Measurements from ENCODE around the gene PRSS21. TPM values are rescaled to one million over a fixed set of nuclear protein-coding genes. Genes with fewer than 3 reads are reported as not detected.
A peak's percentile ranks its signal among the peaks of the same experiment; 100 is the strongest.

PRSS21 gene
- total RNA-seq, 4 donors from 2014 or later = not detected

GRCh38 chr16:2858245-2859025 is 41.4 kb downstream of the PRSS21 start:
- H3K4me1 ChIP-seq = peaks cover 0 to 7% (median 0%) of the 10 kb centered on the region in 4 donors
- no peak for DNase-seq (ENCODE audit: low spot score in 2 of 2)
- peaks cover 0 to 61% of the 10 kb centered on the region in 2 donors for H3K27me3 ChIP-seq

GRCh38 chr16:2859686-2860265 is 42.7 kb downstream of the PRSS21 start:
- Histone ChIP-seq H3K4me3 (no peak overlapping the region), H3K27ac (no peak overlapping the region), H3K9me3 (peaks cover 0 to 24% (median 0%) of the 10 kb centered on the region in 4 donors), H3K36me3 (no peaks in the 10 kb centered on the region), H3K27me3 (peaks cover 0 to 59% of the 10 kb centered on the region in 2 donors), H3K4me1 (peaks cover 0 to 7% (median 0%) of the 10 kb centered on the region in 4 donors)
- TF ChIP-seq EP300 (IDR thresholded peaks at IDR 0.05) (no peak), CTCF (IDR thresholded peaks at IDR 0.05) (no peak), POLR2A (IDR thresholded peaks at IDR 0.05) (no peak)
- WGBS, 2 donors = 64 to 73% methylated on average over 8 to 10 of the region's 10 CpGs
- DNase-seq (ENCODE audit: low spot score in 2 of 2) = no peak

More at GRCh38 chr16:2858245-2859025, 41.4 kb downstream of the PRSS21 start:
- no peak overlapping the region for H3K27ac ChIP-seq
- peaks cover 0 to 37% (median 1%) of the 10 kb centered on the region in 4 donors for H3K9me3 ChIP-seq
- 22 to 34% methylated on average over 18 to 20 of the region's 23 CpGs for WGBS, 2 donors
- H3K36me3 ChIP-seq = no peaks in the 10 kb centered on the region
- peak overlapping the region in 1 of 4 donors; percentile 5 for H3K4me3 ChIP-seq
- TF ChIP-seq CTCF (IDR thresholded peaks at IDR 0.05) (no peak), EP300 (IDR thresholded peaks at IDR 0.05) (no peak), POLR2A (IDR thresholded peaks at IDR 0.05) (no peak)

- Histone ChIP-seq H3K4me1 (peaks cover 0 to 7% (median 0%) of the 10 kb centered on the region in 4 donors), H3K36me3 (no peaks in the 10 kb centered on the region), H3K4me3 (no peak overlapping the region), H3K27me3 (peaks cover 0 to 53% of the 10 kb centered on the region in 2 donors), H3K9me3 (peaks cover 0 to 20% (median 0%) of the 10 kb centered on the region in 4 donors), H3K27ac (no peak overlapping the region)
- 65 to 72% methylated on average over 7 to 8 of the region's 8 CpGs for WGBS, 2 donors
- TF ChIP-seq CTCF (IDR thresholded peaks at IDR 0.05) = no peak
- no peak for TF ChIP-seq EP300 (IDR thresholded peaks at IDR 0.05)
- no peak for TF ChIP-seq POLR2A (IDR thresholded peaks at IDR 0.05)
- no peak for DNase-seq (ENCODE audit: low spot score in 2 of 2)
Observed at GRCh38 chr16:2860826-2861567, 44.0 kb downstream of the PRSS21 start.

GRCh38 chr16:2865651-2866050 is 48.6 kb downstream of the PRSS21 start:
- Histone ChIP-seq H3K36me3 (no peaks in the 10 kb centered on the region), H3K27me3 (peaks cover 0 to 10% of the 10 kb centered on the region in 2 donors), H3K9me3 (peaks cover 0 to 8% (median 0%) of the 10 kb centered on the region in 4 donors), H3K27ac (no peak overlapping the region), H3K4me3 (no peak overlapping the region), H3K4me1 (peaks cover 0 to 17% (median 3%) of the 10 kb centered on the region in 4 donors)
- 54 to 67% methylated on average over 4 of the region's 4 CpGs for WGBS, 2 donors
- no peak for DNase-seq (ENCODE audit: low spot score in 2 of 2)
- TF ChIP-seq CTCF (IDR thresholded peaks at IDR 0.05) (no peak), POLR2A (IDR thresholded peaks at IDR 0.05) (no peak), EP300 (IDR thresholded peaks at IDR 0.05) (no peak)

Data from tibial nerve (tissue), 4 donors.